GM23338 (cell line): Measurements from ENCODE around the gene MRPS22. TPM values are rescaled to one million over a fixed set of nuclear protein-coding genes. Genes with fewer than 3 reads are reported as not detected.

ENCODE experiments used
- ATAC-seq: fragments of 200-7000 bp; cut with Tn5 transposase; 3 replicates; pipeline ENCODE4 v1.9.1; 2020
- DNase-seq: peaks from one replicate; pipeline ENCODE4 v3.0.0-alpha.2; 2015; ENCODE audit warnings: low spot score
- H2AFZ ChIP-seq: fragments of 200-600 bp; sonication (generic); 2 replicates; pipeline ENCODE4 v1.8.0; 2016; ENCODE audit warnings: antibody characterized with exemption, mild to moderate bottlenecking, moderate library complexity
- H3F3A ChIP-seq: fragments of 200-600 bp; sonication (generic); replicated peaks from 2 replicates; pipeline ENCODE4 v1.8.0; 2017; ENCODE audit warnings: antibody characterized with exemption, mixed run types, low read depth
- H3K27ac ChIP-seq: fragments of 200-600 bp; sonication (generic); 2 replicates; pipeline ENCODE4 v1.6.1; 2016; ENCODE audit warnings: low read depth
- H3K27me3 ChIP-seq: fragments of 200-600 bp; sonication (generic); 2 replicates; pipeline ENCODE4 v1.8.0; 2016; ENCODE audit warnings: mild to moderate bottlenecking, mixed run types, moderate library complexity; ENCODE audit not compliant: insufficient read depth
- H3K36me3 ChIP-seq: fragments of 200-600 bp; sonication (generic); 2 replicates; pipeline ENCODE4 v1.8.0; 2016; ENCODE audit warnings: mild to moderate bottlenecking; ENCODE audit not compliant: insufficient read depth
- H3K4me1 ChIP-seq: fragments of 200-600 bp; sonication (generic); 2 replicates; pipeline ENCODE4 v1.8.0; 2016; ENCODE audit warnings: mild to moderate bottlenecking, moderate library complexity; ENCODE audit not compliant: insufficient read depth
- H3K4me2 ChIP-seq: fragments of 200-600 bp; sonication (generic); 2 replicates; pipeline ENCODE4 v1.7.1; 2017; ENCODE audit warnings: mixed run types
- H3K4me3 ChIP-seq: fragments of 200-600 bp; sonication (generic); 2 replicates; pipeline ENCODE4 v1.6.1; 2016; ENCODE audit warnings: mixed run types
- H3K79me2 ChIP-seq: fragments of 200-600 bp; sonication (generic); replicated peaks from 2 replicates; pipeline ENCODE4 v1.8.0; 2017; ENCODE audit warnings: mild to moderate bottlenecking; ENCODE audit not compliant: insufficient read depth
- H3K9me2 ChIP-seq: fragments of 200-600 bp; sonication (generic); 2 replicates; pipeline ENCODE4 v1.8.0; 2017; ENCODE audit not compliant: insufficient read depth
- H4K20me1 ChIP-seq: fragments of 200-600 bp; sonication (generic); replicated peaks from 2 replicates; pipeline ENCODE4 v1.8.0; 2017; ENCODE audit warnings: mild to moderate bottlenecking; ENCODE audit not compliant: insufficient read depth
- H3K27ac Mint-ChIP-seq: 2 replicates; pipeline ENCODE4 v1.8.0; 2020; ENCODE audit warnings: inconsistent platforms, mild to moderate bottlenecking, moderate library complexity, mixed read lengths
- H3K27me3 Mint-ChIP-seq: 3 replicates; pipeline ENCODE4 v1.8.0; 2022; ENCODE audit warnings: low read depth, mild to moderate bottlenecking, moderate library complexity, mixed read lengths, inconsistent platforms; ENCODE audit not compliant: insufficient read depth, poor library complexity
- H3K36me3 Mint-ChIP-seq: 3 replicates; pipeline ENCODE4 v1.8.0; 2021; ENCODE audit warnings: low read depth, mild to moderate bottlenecking, inconsistent platforms, moderate library complexity, mixed read lengths
- H3K4me1 Mint-ChIP-seq: 3 replicates; pipeline ENCODE4 v1.8.0; 2020; ENCODE audit warnings: mild to moderate bottlenecking, inconsistent platforms, mixed read lengths
- H3K4me3 Mint-ChIP-seq: 3 replicates; pipeline ENCODE4 v1.8.0; 2021; ENCODE audit warnings: moderate library complexity, mild to moderate bottlenecking, inconsistent platforms, mixed read lengths
- H3K9me3 Mint-ChIP-seq: 3 replicates; pipeline ENCODE4 v1.8.0; 2020; ENCODE audit warnings: moderate library complexity, mild to moderate bottlenecking, inconsistent platforms, mixed read lengths
- CREB1 ChIP-seq: fragments of 250-450 bp; sonication (Bioruptor Pico); IDR thresholded peaks from 2 replicates; pipeline ENCODE4 v1.5.0; 2020; ENCODE audit warnings: low read depth, mild to moderate bottlenecking, moderate library complexity
- EZH2 ChIP-seq: fragments of 200-600 bp; sonication (generic); IDR thresholded peaks from one replicate; pipeline ENCODE4 v1.8.0; 2017; ENCODE audit warnings: antibody characterized with exemption, mild to moderate bottlenecking, low read depth; ENCODE audit not compliant: unreplicated experiment
- ZNF114 ChIP-seq: fragments of 250-450 bp; sonication (Bioruptor Pico); IDR thresholded peaks from 2 replicates; pipeline ENCODE4 v1.5.0; 2020; ENCODE audit warnings: mild to moderate bottlenecking, moderate library complexity
- polyA plus RNA-seq: library from polyadenylated mRNA; unstranded; fragments of >200 nt; fragmentation: Nextera tagmentation; extraction: Ambion mirVana; gene quantifications from 2 replicates; pipeline ENCODE4 v1.2.1, GENCODE V29; 2016
- total RNA-seq: library from RNA; depleted of rRNA; stranded (reverse); fragments of >200 nt; shearing (Covaris generic); gene quantifications from 2 replicates; pipeline ENCODE4 v1.2.3, GENCODE V29; 2014
- TF ChIP-seq, protein P1 (sequence below): fragments of 250-450 bp; sonication (Bioruptor Pico); IDR thresholded peaks from 2 replicates; pipeline ENCODE4 v1.5.0; 2020; ENCODE audit warnings: mild to moderate bottlenecking, moderate library complexity

MRPS22 gene
- total and polyA plus RNA-seq, 2 experiments from 2014 or later: 58.4 to 65.6 TPM

DNA sequence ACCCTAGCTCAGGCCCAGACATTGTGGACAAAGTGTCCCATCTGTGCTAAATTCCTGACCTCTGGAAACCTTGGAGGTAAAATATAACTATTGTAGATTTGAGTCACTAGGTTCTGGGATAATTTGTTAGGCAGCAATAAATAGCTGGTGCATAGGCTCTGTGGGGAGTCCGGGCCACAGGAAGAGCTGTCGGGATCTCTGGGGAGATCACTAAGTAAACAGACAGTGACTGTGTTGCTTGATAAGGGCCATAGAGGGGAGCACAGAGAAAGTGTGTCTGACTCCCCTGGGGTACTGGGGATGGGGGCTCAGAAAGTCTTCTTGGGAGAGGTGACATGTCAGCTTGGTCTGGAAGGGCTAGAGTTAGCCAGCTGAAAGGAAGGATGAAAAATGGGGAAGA lies 37.7 kb upstream of the MRPS22 start:
- H3K79me2 ChIP-seq: no peaks in the 10 kb centered on the region
- H3K36me3 ChIP-seq: no peaks in the 10 kb centered on the region
- peaks cover 3% of the 10 kb centered on the region; the same call in 1 of the 2 replicates for H3K4me1 ChIP-seq
- Mint-ChIP-seq H3K36me3 (no peaks in the 10 kb centered on the region), H3K27ac (no peak overlapping the region; the same call in 1 of the 2 replicates), H3K27me3 (peaks cover 10% of the 10 kb centered on the region), H3K9me3 (no peaks in the 10 kb centered on the region; the same call in 2 of the 3 replicates), H3K4me1 (peaks cover 14% of the 10 kb centered on the region), H3K4me3 (no peak overlapping the region)
- no peak overlapping the region for H3K27ac ChIP-seq
- TF ChIP-seq, protein P1, sequence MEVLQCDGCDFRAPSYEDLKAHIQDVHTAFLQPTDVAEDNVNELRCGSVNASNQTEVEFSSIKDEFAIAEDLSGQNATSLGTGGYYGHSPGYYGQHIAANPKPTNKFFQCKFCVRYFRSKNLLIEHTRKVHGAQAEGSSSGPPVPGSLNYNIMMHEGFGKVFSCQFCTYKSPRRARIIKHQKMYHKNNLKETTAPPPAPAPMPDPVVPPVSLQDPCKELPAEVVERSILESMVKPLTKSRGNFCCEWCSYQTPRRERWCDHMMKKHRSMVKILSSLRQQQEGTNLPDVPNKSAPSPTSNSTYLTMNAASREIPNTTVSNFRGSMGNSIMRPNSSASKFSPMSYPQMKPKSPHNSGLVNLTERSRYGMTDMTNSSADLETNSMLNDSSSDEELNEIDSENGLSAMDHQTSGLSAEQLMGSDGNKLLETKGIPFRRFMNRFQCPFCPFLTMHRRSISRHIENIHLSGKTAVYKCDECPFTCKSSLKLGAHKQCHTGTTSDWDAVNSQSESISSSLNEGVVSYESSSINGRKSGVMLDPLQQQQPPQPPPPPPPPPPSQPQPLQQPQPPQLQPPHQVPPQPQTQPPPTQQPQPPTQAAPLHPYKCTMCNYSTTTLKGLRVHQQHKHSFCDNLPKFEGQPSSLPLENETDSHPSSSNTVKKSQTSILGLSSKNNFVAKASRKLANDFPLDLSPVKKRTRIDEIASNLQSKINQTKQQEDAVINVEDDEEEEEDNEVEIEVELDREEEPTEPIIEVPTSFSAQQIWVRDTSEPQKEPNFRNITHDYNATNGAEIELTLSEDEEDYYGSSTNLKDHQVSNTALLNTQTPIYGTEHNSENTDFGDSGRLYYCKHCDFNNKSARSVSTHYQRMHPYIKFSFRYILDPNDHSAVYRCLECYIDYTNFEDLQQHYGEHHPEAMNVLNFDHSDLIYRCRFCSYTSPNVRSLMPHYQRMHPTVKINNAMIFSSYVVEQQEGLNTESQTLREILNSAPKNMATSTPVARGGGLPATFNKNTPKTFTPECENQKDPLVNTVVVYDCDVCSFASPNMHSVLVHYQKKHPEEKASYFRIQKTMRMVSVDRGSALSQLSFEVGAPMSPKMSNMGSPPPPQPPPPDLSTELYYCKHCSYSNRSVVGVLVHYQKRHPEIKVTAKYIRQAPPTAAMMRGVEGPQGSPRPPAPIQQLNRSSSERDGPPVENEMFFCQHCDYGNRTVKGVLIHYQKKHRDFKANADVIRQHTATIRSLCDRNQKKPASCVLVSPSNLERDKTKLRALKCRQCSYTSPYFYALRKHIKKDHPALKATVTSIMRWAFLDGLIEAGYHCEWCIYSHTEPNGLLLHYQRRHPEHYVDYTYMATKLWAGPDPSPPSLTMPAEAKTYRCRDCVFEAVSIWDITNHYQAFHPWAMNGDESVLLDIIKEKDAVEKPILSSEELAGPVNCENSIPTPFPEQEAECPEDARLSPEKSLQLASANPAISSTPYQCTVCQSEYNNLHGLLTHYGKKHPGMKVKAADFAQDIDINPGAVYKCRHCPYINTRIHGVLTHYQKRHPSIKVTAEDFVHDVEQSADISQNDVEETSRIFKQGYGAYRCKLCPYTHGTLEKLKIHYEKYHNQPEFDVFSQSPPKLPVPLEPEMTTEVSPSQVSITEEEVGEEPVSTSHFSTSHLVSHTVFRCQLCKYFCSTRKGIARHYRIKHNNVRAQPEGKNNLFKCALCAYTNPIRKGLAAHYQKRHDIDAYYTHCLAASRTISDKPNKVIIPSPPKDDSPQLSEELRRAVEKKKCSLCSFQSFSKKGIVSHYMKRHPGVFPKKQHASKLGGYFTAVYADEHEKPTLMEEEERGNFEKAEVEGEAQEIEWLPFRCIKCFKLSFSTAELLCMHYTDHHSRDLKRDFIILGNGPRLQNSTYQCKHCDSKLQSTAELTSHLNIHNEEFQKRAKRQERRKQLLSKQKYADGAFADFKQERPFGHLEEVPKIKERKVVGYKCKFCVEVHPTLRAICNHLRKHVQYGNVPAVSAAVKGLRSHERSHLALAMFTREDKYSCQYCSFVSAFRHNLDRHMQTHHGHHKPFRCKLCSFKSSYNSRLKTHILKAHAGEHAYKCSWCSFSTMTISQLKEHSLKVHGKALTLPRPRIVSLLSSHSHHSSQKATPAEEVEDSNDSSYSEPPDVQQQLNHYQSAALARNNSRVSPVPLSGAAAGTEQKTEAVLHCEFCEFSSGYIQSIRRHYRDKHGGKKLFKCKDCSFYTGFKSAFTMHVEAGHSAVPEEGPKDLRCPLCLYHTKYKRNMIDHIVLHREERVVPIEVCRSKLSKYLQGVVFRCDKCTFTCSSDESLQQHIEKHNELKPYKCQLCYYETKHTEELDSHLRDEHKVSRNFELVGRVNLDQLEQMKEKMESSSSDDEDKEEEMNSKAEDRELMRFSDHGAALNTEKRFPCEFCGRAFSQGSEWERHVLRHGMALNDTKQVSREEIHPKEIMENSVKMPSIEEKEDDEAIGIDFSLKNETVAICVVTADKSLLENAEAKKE (CRISPR knock-in tag): no peak
- H3K4me3 ChIP-seq: no peak overlapping the region
- DNase-seq (no peak), ATAC-seq (no peak)
- H3F3A ChIP-seq: no peaks in the 10 kb centered on the region
- H3K9me2 ChIP-seq: peaks cover 2% of the 10 kb centered on the region; the same call in 1 of the 2 replicates
- no peaks in the 10 kb centered on the region for H3K27me3 ChIP-seq
- H3K4me2 ChIP-seq: no peak overlapping the region
- no peaks in the 10 kb centered on the region for H4K20me1 ChIP-seq
- H2AFZ ChIP-seq: no peak overlapping the region

DNA sequence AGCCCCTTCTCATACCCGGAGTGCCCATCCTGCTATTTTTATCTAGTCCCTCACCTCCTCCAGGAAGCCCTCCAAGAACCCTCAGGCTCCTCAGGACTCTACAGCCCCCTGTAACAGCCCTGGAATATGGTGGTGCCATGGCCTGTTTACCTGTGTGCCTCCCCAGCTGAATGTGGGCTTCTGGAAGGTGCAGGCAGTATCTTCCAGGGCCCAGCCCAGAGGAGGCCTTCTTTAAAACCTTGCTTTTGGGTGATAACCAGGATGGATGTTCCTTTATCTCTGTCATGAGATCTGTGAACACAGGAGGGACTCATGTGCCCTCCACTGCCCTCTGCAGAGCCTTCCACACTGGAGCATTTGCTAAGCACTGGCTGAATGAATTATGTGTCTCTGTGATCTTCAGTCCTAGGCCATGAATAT lies 36.7 kb upstream of the MRPS22 start:
- Mint-ChIP-seq H3K4me1 (peaks cover 14% of the 10 kb centered on the region), H3K36me3 (no peaks in the 10 kb centered on the region), H3K4me3 (no peak overlapping the region), H3K9me3 (no peaks in the 10 kb centered on the region; the same call in 2 of the 3 replicates), H3K27ac (no peak overlapping the region), H3K27me3 (peaks cover 10% of the 10 kb centered on the region)
- Histone ChIP-seq H3K79me2 (no peaks in the 10 kb centered on the region), H3F3A (no peaks in the 10 kb centered on the region), H3K4me1 (peaks cover 3% of the 10 kb centered on the region; the same call in 1 of the 2 replicates), H3K4me2 (no peak overlapping the region), H4K20me1 (no peaks in the 10 kb centered on the region), H2AFZ (no peak overlapping the region), H3K4me3 (no peak overlapping the region), H3K9me2 (peaks cover 2% of the 10 kb centered on the region; the same call in 1 of the 2 replicates), H3K36me3 (no peaks in the 10 kb centered on the region), H3K27me3 (no peaks in the 10 kb centered on the region), H3K27ac (no peak overlapping the region)
- TF ChIP-seq CREB1: no peak
- TF ChIP-seq ZNF114 (CRISPR knock-in tag): no peak
- TF ChIP-seq EZH2: no peak
- DNase-seq (no peak), ATAC-seq (no peak)
